Kasumi-1 (cell line): ENCODE measurements around the gene TPRN.

ENCODE experiments used
- DNase-seq, 2 experiments: peaks; one replicate each; lab custom pipeline; 2025; lab: John Stamatoyannopoulos, UW

TPRN gene

GRCh38 chr9:137236238-137236935 lies 35.8 kb upstream of the TPRN start:
- peak; percentile 69 to 77 for DNase-seq

GRCh38 chr9:137235424-137236237 lies 35.1 kb upstream of the TPRN start:
- no peak for DNase-seq

GRCh38 chr9:137234758-137235423 lies 34.4 kb upstream of the TPRN start:
- DNase-seq, result no peak

GRCh38 chr9:137234055-137234697 lies 33.6 kb upstream of the TPRN start:
- DNase-seq, result no peak

- DNase-seq, result no peak
Observed at GRCh38 chr9:137233143-137233980, 32.8 kb upstream of the TPRN start.

GRCh38 chr9:137232510-137232909 lies 32.0 kb upstream of the TPRN start:
- DNase-seq, result no peak

GRCh38 chr9:137232101-137232500 lies 31.6 kb upstream of the TPRN start:
- no peak for DNase-seq

- DNase-seq, result no peak
Observed at GRCh38 chr9:137231372-137232039, 31.0 kb upstream of the TPRN start.

GRCh38 chr9:137230705-137231371 lies 30.3 kb upstream of the TPRN start, which contains the start of gene SLC34A3:
SLC34A3 (plus strand) TSS chr9:137230901; CDS start chr9:137231703, 802 bp downstream.
- DNase-seq, result no peak

GRCh38 chr9:137229903-137230704 lies 29.6 kb upstream of the TPRN start:
- DNase-seq, result no peak

- no peak for DNase-seq
Observed at GRCh38 chr9:137228968-137229896, 28.7 kb upstream of the TPRN start.

GRCh38 chr9:137228506-137228967 lies 28.0 kb upstream of the TPRN start:
- no peak for DNase-seq

GRCh38 chr9:137227853-137228505 lies 27.4 kb upstream of the TPRN start:
- DNase-seq, result no peak

- peak; percentile 67 to 68 for DNase-seq
Observed at GRCh38 chr9:137227054-137227852, 26.7 kb upstream of the TPRN start, which contains the start of gene RNF224. RNF224 (plus strand) TSS chr9:137227502; CDS start chr9:137228336, 834 bp downstream.

GRCh38 chr9:137226338-137227053 lies 26.0 kb upstream of the TPRN start:
- no peak for DNase-seq
